Gastroesophageal sphincter (tissue), 3 donors: ENCODE results near the gene KRAS.

Source experiments
- CTCF ChIP-seq, 4 experiments: fragments of 200-600 bp in 2 of 4; fragments of 450-650 bp in 2 of 4; sonication (generic) in 1 of 4; IDR thresholded peaks; one replicate each; pipeline ENCODE4 v1.5.1; 2017 to 2019; ENCODE audit warnings: antibody characterized with exemption in 4 of 4, mild to moderate bottlenecking in 2 of 4, moderate library complexity in 2 of 4
- EP300 ChIP-seq: sonication (generic); formaldehyde crosslinking; IDR thresholded peaks from one replicate; pipeline ENCODE4 v1.6.1; 2017; ENCODE audit warnings: antibody characterized with exemption, mild to moderate bottlenecking
- POLR2A ChIP-seq, 2 donors: fragments of 450-650 bp; IDR thresholded peaks; one replicate each; pipeline ENCODE4 v1.6.1; 2017; ENCODE audit warnings: antibody characterized with exemption in 2 of 2, mild to moderate bottlenecking in 2 of 2, moderate library complexity in 1 of 2
- POLR2AphosphoS5 ChIP-seq: sonication (generic); formaldehyde crosslinking; IDR thresholded peaks from one replicate; pipeline ENCODE4 v1.6.1; 2017; ENCODE audit warnings: antibody characterized with exemption

- TF ChIP-seq POLR2AphosphoS5 (no peak), POLR2A (IDR thresholded peaks at IDR 0.05) (no peak), CTCF (IDR thresholded peaks at IDR 0.05) (no peak), EP300 (no peak)
Observed at GRCh38 chr12:25296381-25296780, 45.7 kb upstream of the KRAS start.
